Measurements from ENCODE around the gene PRDM16.

GRCh38 chr1:3334366-3334765 is 265.4 kb downstream of the PRDM16 start:
- TF ChIP-seq CTCF (IDR thresholded peaks at IDR 0.05; ENCODE audit: low read depth, low read length) = no peak
- no peak for TF ChIP-seq POLR2A (IDR thresholded peaks at IDR 0.05; ENCODE audit: extremely low read depth, insufficient read length)
- TF ChIP-seq MAX (IDR thresholded peaks at IDR 0.05; ENCODE audit: low read depth, low read length) = no peak
